Heart left ventricle (tissue), 16 donors: ENCODE data around the gene CPLANE2. TPM values are rescaled to one million over a fixed set of nuclear protein-coding genes. Genes with fewer than 3 reads are reported as not detected.
"Not testable (repeated sequence)": the region's sequence is repeated elsewhere in the genome, so short reads cannot be mapped to it uniquely, and the experiment has no call there.

ENCODE experiments used
- ATAC-seq, 4 donors: fragments of 200-7000 bp; cut with Tn5 transposase; one replicate each; pipeline ENCODE4 v1.9.1; 2020 to 2022; ENCODE audit warnings: moderate library complexity in 4 of 4, mild to moderate bottlenecking in 3 of 4, moderate number of reproducible peaks in 1 of 4
- DNase-seq, 5 donors: peaks; one replicate each; pipeline ENCODE4 v3.0.0-alpha.2; 2020
- H3K27ac ChIP-seq, 12 donors: fragments of 200-600 bp; sonication (generic) in 4 of 12; one replicate each; pipeline versions ENCODE4 v1.5.0 to v1.8.0; 2016 to 2022; ENCODE audit warnings: mild to moderate bottlenecking in 2 of 12
- H3K27me3 ChIP-seq, 9 donors: fragments of 200-600 bp; sonication (generic) in 2 of 9; one replicate each; pipeline versions ENCODE4 v1.5.1 to v1.8.0; 2016 to 2022; ENCODE audit warnings: mild to moderate bottlenecking in 3 of 9
- H3K36me3 ChIP-seq, 9 donors: fragments of 200-600 bp; sonication (generic) in 2 of 9; one replicate each; pipeline versions ENCODE4 v1.5.0 to v1.8.0; 2018 to 2022; ENCODE audit warnings: mild to moderate bottlenecking in 2 of 9
- H3K4me1 ChIP-seq, 12 donors: fragments of 200-600 bp; sonication (generic) in 4 of 12; one replicate each; pipeline versions ENCODE4 v1.5.0 to v1.8.0; 2016 to 2022; ENCODE audit warnings: mild to moderate bottlenecking in 3 of 12
- H3K4me3 ChIP-seq, 12 donors: fragments of 200-600 bp; sonication (generic) in 4 of 12; one replicate each; pipeline versions ENCODE4 v1.5.0 to v1.8.0; 2017 to 2022; ENCODE audit warnings: mild to moderate bottlenecking in 9 of 12, moderate library complexity in 4 of 12
- H3K9me3 ChIP-seq, 12 donors: fragments of 200-600 bp; sonication (generic) in 4 of 12; one replicate each; pipeline versions ENCODE4 v1.5.0 to v1.8.0; 2016 to 2022; ENCODE audit warnings: mild to moderate bottlenecking in 1 of 12
- POLR2A ChIP-seq, 2 donors: fragments of 450-650 bp; IDR thresholded peaks; one replicate each; pipeline ENCODE4 v1.6.1; 2017; ENCODE audit warnings: antibody characterized with exemption in 2 of 2, mild to moderate bottlenecking in 2 of 2, moderate library complexity in 2 of 2
- WGBS, 4 donors: extraction: QIAGEN DNeasy Blood & Tissue Kit in 2 of 4; methylation state at CpG; one replicate each; pipeline versions ENCODE4 v1.1.5 to v1.1.7; 2013 to 2018; 5-methylcytosine and 5-hydroxymethylcytosine counted together
- intact Hi-C, 10 donors: fragments of 100-400 bp; cut with DNase I; formaldehyde crosslinking; loops; one replicate each; pipeline versions ENCODE4 v1.11.1 to v1.14.2; 2022
- polyA plus RNA-seq, 2 donors: library from polyadenylated mRNA; stranded (reverse); fragments of 200-250 nt; gene quantifications; one replicate each; pipeline ENCODE4 v1.2.3, GENCODE V29; 2013
- total RNA-seq, 9 donors: library from RNA; depleted of rRNA in 2 of 9; stranded (reverse); fragments of >200 nt in 2 of 9; fragmentation: NEBNext Ultra II Directional in 3 of 9; extraction: Animal tissue kit (Norgen Biotek cat#: 25700) in 3 of 9; gene quantifications; one replicate each; pipeline versions ENCODE4 v1.1.0 to v1.2.4, GENCODE V29; 2016 to 2023
- TF ChIP-seq, protein P1 (sequence below), 12 donors: fragments of 200-600 bp; sonication (generic) in 4 of 12; IDR thresholded peaks; one replicate each; pipeline versions ENCODE4 v1.5.0 to v1.8.0; 2018 to 2022; ENCODE audit warnings: antibody characterized with exemption in 12 of 12, mild to moderate bottlenecking in 5 of 12
- donor health status: ischemic (EF 13 %, LVEDD 7.1; RV severe dilation, severe dysfunction).
- donor health status: healthy with polysubstance abuse.
- donor health status: DM: no; HTN: yes; CAD: no.
- donor health status: DM: no; HTN: no; CAD: no.
- donor health status: ischemic (EF 25% LVEDD 6.9; RV normal size, moderate dysfunction).
- donor health status: ischemic (EF 25% LVEDD 5.7; RV mildly dilated, moderate dysfunction).
- donor health status: healthy.
- donor health status: DM: yes; HTN: yes; CAD: no.
- donor health status: ischemic (EF 35%, LVEDD 5.7; RV mildly dilated, moderate dysfunction).
- donor health status: nonischemic (EF 11% LVEDD 7.7; RV severe dilation, severe dysfunction).
- donor health status: DM: yes; HTN: yes; CAD: no.
- donor health status: PGD.
- donor health status: ischemic (EF 29% LVEDD 5.4; RV normal size, mild dysfunction).
- donor health status: nonischemic (EF 23%, LVEDD 6.1; RV moderate dilation, normal function).

Gene CPLANE2
- total and polyA plus RNA-seq, 11 donors, result 3.6 to 9.9 (median 5.7) TPM

GRCh38 chr1:16217061-16217785 lies 19.8 kb downstream of the CPLANE2 start:
- Histone ChIP-seq H3K9me3 (no peaks in the 10 kb centered on the region), H3K27me3 (no peaks in the 10 kb centered on the region), H3K27ac (peak overlapping the region in 10 of 12 donors; percentile 49 to 79 (median 61)), H3K4me1 (peaks cover 0 to 25% (median 13%) of the 10 kb centered on the region in 12 donors), H3K36me3 (no peaks in the 10 kb centered on the region), H3K4me3 (peak overlapping the region; percentile 40 to 77 (median 56))
- DNase-seq (peak; percentile 99 to 100 (median 99)), ATAC-seq (peak; percentile 97 to 99 (median 98))
- intact Hi-C loops, result loop anchor here in 3 of 10 donors (1.0 to 10.0 kb wide), 3 partner anchors 11 to 138 kb away; partner anchors contain the start of genes CPLANE2 (in 2 of the 3) and FBXO42 (in 1 of the 3)
- 1 to 2% (median 2%) methylated on average over 37 to 46 of the region's 46 CpGs for WGBS, 4 donors
- TF ChIP-seq, protein P1, sequence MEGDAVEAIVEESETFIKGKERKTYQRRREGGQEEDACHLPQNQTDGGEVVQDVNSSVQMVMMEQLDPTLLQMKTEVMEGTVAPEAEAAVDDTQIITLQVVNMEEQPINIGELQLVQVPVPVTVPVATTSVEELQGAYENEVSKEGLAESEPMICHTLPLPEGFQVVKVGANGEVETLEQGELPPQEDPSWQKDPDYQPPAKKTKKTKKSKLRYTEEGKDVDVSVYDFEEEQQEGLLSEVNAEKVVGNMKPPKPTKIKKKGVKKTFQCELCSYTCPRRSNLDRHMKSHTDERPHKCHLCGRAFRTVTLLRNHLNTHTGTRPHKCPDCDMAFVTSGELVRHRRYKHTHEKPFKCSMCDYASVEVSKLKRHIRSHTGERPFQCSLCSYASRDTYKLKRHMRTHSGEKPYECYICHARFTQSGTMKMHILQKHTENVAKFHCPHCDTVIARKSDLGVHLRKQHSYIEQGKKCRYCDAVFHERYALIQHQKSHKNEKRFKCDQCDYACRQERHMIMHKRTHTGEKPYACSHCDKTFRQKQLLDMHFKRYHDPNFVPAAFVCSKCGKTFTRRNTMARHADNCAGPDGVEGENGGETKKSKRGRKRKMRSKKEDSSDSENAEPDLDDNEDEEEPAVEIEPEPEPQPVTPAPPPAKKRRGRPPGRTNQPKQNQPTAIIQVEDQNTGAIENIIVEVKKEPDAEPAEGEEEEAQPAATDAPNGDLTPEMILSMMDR (IDR thresholded peaks at IDR 0.05), result no peak
- TF ChIP-seq POLR2A (IDR thresholded peaks at IDR 0.05), result peak in 1 of 2 donors; percentile 38

- H3K27me3 ChIP-seq, result no peaks in the 10 kb centered on the region
- no peaks in the 10 kb centered on the region for H3K36me3 ChIP-seq
- peak overlapping the region in 4 of 12 donors; percentile 58 to 79 (median 62) for H3K27ac ChIP-seq
- H3K4me1 ChIP-seq, result peaks cover 0 to 25% (median 13%) of the 10 kb centered on the region in 12 donors
- no peaks in the 10 kb centered on the region for H3K9me3 ChIP-seq
- ATAC-seq, result peak; percentile 17 to 76 (median 64)
- no peak for TF ChIP-seq POLR2A (IDR thresholded peaks at IDR 0.05)
- TF ChIP-seq, protein P1 (IDR thresholded peaks at IDR 0.05), result no peak
- H3K4me3 ChIP-seq, result peak overlapping the region; percentile 11 to 77 (median 56)
- 12 to 24% (median 21%) methylated on average over 30 to 33 of the region's 33 CpGs for WGBS, 4 donors
- DNase-seq, result peak; percentile 80 to 93 (median 86)
- intact Hi-C loops, result loop anchor here in 3 of 10 donors (2.0 to 10.0 kb wide), 2 partner anchors 21 to 139 kb away; partner anchors contain the start of genes CPLANE2 (in 2 of the 3) and FBXO42 (in 1 of the 3)
Observed at GRCh38 chr1:16215882-16216753, 20.9 kb downstream of the CPLANE2 start.

GRCh38 chr1:16215240-16215639 lies 21.7 kb downstream of the CPLANE2 start:
- not testable (repeated sequence) for ATAC-seq, H3K27ac ChIP-seq, H3K27me3 ChIP-seq, DNase-seq, H3K4me3 ChIP-seq, H3K9me3 ChIP-seq, H3K36me3 ChIP-seq
- intact Hi-C loops, result loop anchor here in 1 of 10 donors (10.0 kb wide), 1 partner anchor 140 kb away; the partner anchor contains the start of gene FBXO42
- peaks cover 0 to 25% (median 13%) of the 10 kb centered on the region in 12 donors for H3K4me1 ChIP-seq
- 94 to 98% (median 97%) methylated on average over 14 of the region's 14 CpGs for WGBS, 4 donors

- not testable (repeated sequence) for DNase-seq
Observed at GRCh38 chr1:16213544-16213943, 23.4 kb downstream of the CPLANE2 start.

More at GRCh38 chr1:16213544-16213943, 23.4 kb downstream of the CPLANE2 start:
- H3K9me3 ChIP-seq, H3K27ac ChIP-seq, H3K27me3 ChIP-seq, H3K4me3 ChIP-seq, H3K36me3 ChIP-seq, ATAC-seq: not testable (repeated sequence)
- 93 to 96% (median 95%) methylated on average over 3 of the region's 3 CpGs for WGBS, 4 donors
- intact Hi-C loops, result loop anchor here in 1 of 10 donors (10.0 kb wide), 1 partner anchor 141 kb away; the partner anchor contains the start of gene FBXO42
- H3K4me1 ChIP-seq, result peaks cover 0 to 22% (median 13%) of the 10 kb centered on the region in 12 donors
